K562 (cell line): ENCODE data around the gene HMCN2. TPM values are rescaled to one million over a fixed set of nuclear protein-coding genes. Genes with fewer than 3 reads are reported as not detected.

ENCODE experiments used
- ATAC-seq: fragments of 200-7000 bp; cut with Tn5 transposase; 3 replicates; pipeline ENCODE4 v1.9.1; 2020; ENCODE audit warnings: moderate library complexity
- BruUV-seq: library from RNA; stranded (reverse); fragments of 400-500 nt; replicated peaks from 2 replicates; lab custom pipeline; 2021; lab: Mats Ljungman, UMichigan
- CTCF ChIA-PET: fragments of 300-600 bp; formaldehyde crosslinking; extraction: SDS; loops from one replicate; lab custom pipeline; 2021; ENCODE audit warnings: low intra/inter-chr PET ratio; lab: Yijun Ruan, JAX
- POLR2A ChIA-PET: fragments of 300-600, 350-650 bp; sonication (Branson Sonifier 250); formaldehyde crosslinking; extraction: SDS; loops from one replicate; lab custom pipeline; 2021; ENCODE audit warnings: antibody characterized with exemption, inconsistent platforms; lab: Yijun Ruan, JAX
- DNase-seq, 4 experiments: peaks; one replicate each; pipeline versions ENCODE4 v3.0.0 to v3.0.0-alpha.2; 2011 to 2018; ENCODE audit warnings: low spot score in 3 of 4, mixed read lengths in 3 of 4; ENCODE audit errors: extremely low read depth in 1 of 4
- FAIRE-seq: peaks from 2 replicates; lab custom pipeline; 2011; peaks lifted over from hg19 to GRCh38; lab: Jason Lieb, UNC
- H2AFZ ChIP-seq: 2 replicates; pipeline ENCODE4 v1.6.0; 2011; ENCODE audit warnings: low read depth, low read length, control low read depth, inconsistent platforms
- H3K27ac ChIP-seq: fragments of 200-600 bp; 3 replicates; pipeline ENCODE4 v1.8.0; 2011; ENCODE audit warnings: low read depth, mild to moderate bottlenecking, control low read depth, inconsistent platforms, low read length, moderate library complexity, mixed read lengths; ENCODE audit errors: extremely low read depth
- H3K27me3 ChIP-seq, 2 experiments: fragments of 300-600 bp in 1 of 2; 2 replicates in 1 of 2; 3 replicates in 1 of 2; pipeline versions ENCODE4 v1.6.0 to v1.8.0; 2011; ENCODE audit warnings: inconsistent platforms in 2 of 2, low read length in 2 of 2, mild to moderate bottlenecking in 1 of 2, mixed read lengths in 1 of 2, moderate library complexity in 1 of 2; ENCODE audit not compliant: control insufficient read depth in 2 of 2, insufficient read depth in 2 of 2
- H3K36me3 ChIP-seq: fragments of 300-600 bp; 3 replicates; pipeline ENCODE4 v1.8.0; 2011; ENCODE audit warnings: mild to moderate bottlenecking, low read length, inconsistent platforms; ENCODE audit not compliant: control insufficient read depth, insufficient read depth
- H3K4me1 ChIP-seq, 2 experiments: fragments of 200-600 bp in 1 of 2; replicated peaks in 1 of 2; 2 replicates in 1 of 2; 3 replicates in 1 of 2; pipeline versions ENCODE4 v1.5.1 to v1.8.0; 2011; ENCODE audit warnings: inconsistent platforms in 2 of 2, low read length in 2 of 2, mild to moderate bottlenecking in 1 of 2, mixed read lengths in 1 of 2, moderate library complexity in 1 of 2; ENCODE audit not compliant: control insufficient read depth in 2 of 2, insufficient read depth in 2 of 2
- H3K4me2 ChIP-seq: 2 replicates; pipeline ENCODE4 v1.6.1; 2011; ENCODE audit warnings: low read length, control low read depth, inconsistent platforms, mixed read lengths; ENCODE audit not compliant: insufficient read depth
- H3K4me3 ChIP-seq: fragments of 200-600 bp; sonication (generic), shearing (Covaris generic); 2 replicates; pipeline ENCODE4 v1.5.1; 2016; ENCODE audit warnings: control low read depth, inconsistent platforms
- H3K79me2 ChIP-seq: fragments of 200-600 bp; 3 replicates; pipeline ENCODE4 v1.8.0; 2011; ENCODE audit warnings: low read length, inconsistent platforms; ENCODE audit not compliant: control insufficient read depth, insufficient read depth
- H3K9ac ChIP-seq, 2 experiments: 2 replicates each; pipeline versions ENCODE4 v1.6.0 to v1.6.1; 2011; ENCODE audit warnings: low read depth in 2 of 2, low read length in 2 of 2, control low read depth in 1 of 2, inconsistent platforms in 1 of 2, mild to moderate bottlenecking in 1 of 2, mixed read lengths in 1 of 2; ENCODE audit not compliant: insufficient read depth in 1 of 2
- H3K9me1 ChIP-seq: one replicate; pipeline ENCODE4 v1.6.0; 2011; ENCODE audit warnings: inconsistent platforms, mild to moderate bottlenecking, low read length, moderate library complexity; ENCODE audit not compliant: control insufficient read depth, insufficient read depth
- H3K9me3 ChIP-seq: replicated peaks from 2 replicates; pipeline ENCODE4 v1.5.1; 2011; ENCODE audit warnings: low read depth, low read length, inconsistent platforms; ENCODE audit not compliant: control insufficient read depth, insufficient read depth
- H4K20me1 ChIP-seq: replicated peaks from 2 replicates; pipeline ENCODE4 v1.6.1; 2011; ENCODE audit warnings: low read length, inconsistent platforms, mixed read lengths; ENCODE audit not compliant: control insufficient read depth, insufficient read depth
- C11orf30 ChIP-seq: fragments of 450-650 bp; IDR thresholded peaks from 2 replicates; pipeline ENCODE4 v1.6.1; 2016; ENCODE audit warnings: low read depth, mild to moderate bottlenecking
- CBX5 ChIP-seq: IDR thresholded peaks from 2 replicates; pipeline ENCODE4 v1.6.1; 2014; ENCODE audit warnings: low read depth, borderline replicate concordance
- ETV5 ChIP-seq: sonication (generic); formaldehyde crosslinking; IDR thresholded peaks from 2 replicates; pipeline ENCODE4 v1.4.0; 2020; ENCODE audit warnings: low read depth, mild to moderate bottlenecking, missing genetic modification reagents
- MAFF ChIP-seq: IDR thresholded peaks from 2 replicates; pipeline ENCODE4 v1.6.1; 2012; ENCODE audit warnings: low read length, improper control_type of control experiment
- MAFG ChIP-seq: fragments of 450-650 bp; conservative IDR thresholded peaks from 2 replicates; pipeline ENCODE4 v1.6.1; 2016; ENCODE audit warnings: missing genetic modification characterization, missing compliant biosample characterization
- MAFK ChIP-seq: IDR thresholded peaks from 2 replicates; pipeline ENCODE4 v1.6.1; 2011; ENCODE audit warnings: low read length, improper control_type of control experiment
- MYC ChIP-seq, 2 experiments: fragments of 250-450 bp in 1 of 2; sonication (Bioruptor Pico) in 1 of 2; IDR thresholded peaks; 2 replicates each; pipeline versions ENCODE4 v1.5.1 to v1.6.1; 2012 to 2021; ENCODE audit warnings: low read depth in 2 of 2, borderline replicate concordance in 1 of 2, improper control_type of control experiment in 1 of 2, low read length in 1 of 2, mild to moderate bottlenecking in 1 of 2, moderate library complexity in 1 of 2
- NFE2 ChIP-seq: IDR thresholded peaks from 2 replicates; pipeline ENCODE4 v1.6.1; 2014; ENCODE audit warnings: antibody characterized with exemption, low read depth
- SMARCB1 ChIP-seq: IDR thresholded peaks from 2 replicates; pipeline ENCODE4 v1.6.1; 2011; ENCODE audit warnings: improper control_type of control experiment, low read depth; ENCODE audit not compliant: insufficient read length
- ZNF217 ChIP-seq: sonication (generic); formaldehyde crosslinking; IDR thresholded peaks from 2 replicates; pipeline ENCODE4 v1.8.0; 2022; ENCODE audit warnings: mild to moderate bottlenecking, missing genetic modification reagents
- ZNF316 ChIP-seq: fragments of 450-650 bp; IDR thresholded peaks from 2 replicates; pipeline ENCODE4 v1.6.1; 2016
- WGBS: fragments of 100-300 bp; shearing (Covaris generic); methylation state at CpG from one replicate; pipeline ENCODE4 v1.1.6; 2016; ENCODE audit warnings: low coverage, mixed read lengths; ENCODE audit not compliant: insufficient coverage; ENCODE audit errors: missing lambda C conversion rate; 5-methylcytosine and 5-hydroxymethylcytosine counted together
- in situ Hi-C: fragments of 300-500 bp; cut with MboI; formaldehyde crosslinking; loops from 4 replicates; pipeline ENCODE4 v1.15.0; 2018; ENCODE audit warnings: inconsistent platforms, mixed read lengths
- intact Hi-C: fragments of 100-400 bp; cut with micrococcal nuclease; formaldehyde crosslinking; loops from 2 replicates; pipeline ENCODE4 v1.14.2; 2022
- polyA plus RNA-seq, 8 experiments: library from polyadenylated mRNA; depleted of rRNA in 4 of 8; stranded (reverse) in 5 of 8; unstranded in 3 of 8; fragments of >200 nt; fragmentation: Nextera tagmentation in 2 of 8; fragmentation: Illumina TruSeq in 1 of 8; extraction: Ambion mirVana in 2 of 8; extraction: Trizol in 1 of 8; gene quantifications; 2 replicates each; pipeline versions ENCODE4 v1.2.1 to v1.2.3, GENCODE V29; 2011 to 2014; ENCODE audit warnings: inconsistent platforms in 1 of 8, missing spikeins in 1 of 8
- total RNA-seq, 7 experiments: library from RNA; depleted of rRNA in 6 of 7; stranded (reverse); fragments of >200 nt in 6 of 7; fragmentation: Illumina TruSeq in 2 of 7; extraction: Trizol in 2 of 7; gene quantifications; 2 replicates each; pipeline versions ENCODE4 v1.2.1 to v1.2.3, GENCODE V29; 2011 to 2021; ENCODE audit warnings: low replicate concordance in 1 of 7
- TF ChIP-seq, protein P1 (sequence below): fragments of 450-650 bp; IDR thresholded peaks from 2 replicates; pipeline ENCODE4 v1.6.1; 2014; ENCODE audit warnings: low read depth, mild to moderate bottlenecking, moderate library complexity, borderline replicate concordance

Gene HMCN2
- total and polyA plus RNA-seq, 9 of the 15 experiments (the other 6 are each of a cell fraction or from before 2014, with no cell fraction given) = 0.01 TPM; not detected in 8

DNA sequence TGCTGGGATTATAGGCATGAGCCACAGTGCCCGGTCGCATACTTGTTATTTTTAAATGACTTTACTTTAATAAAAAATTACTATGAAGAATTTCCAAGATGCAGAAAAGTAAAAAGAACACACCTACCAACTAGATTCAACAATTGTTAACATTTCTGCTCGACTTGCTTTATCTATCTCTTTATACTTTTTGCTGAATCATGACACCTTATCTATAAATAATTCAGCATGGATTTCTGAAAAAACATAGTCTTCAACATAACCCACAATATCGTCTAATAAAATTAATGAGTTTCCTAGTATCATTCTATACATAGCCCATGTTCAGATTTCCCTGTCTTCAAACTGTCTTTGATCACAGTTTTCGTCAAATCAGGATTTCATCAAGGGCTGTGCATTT, 25.9 kb downstream of the HMCN2 start:
- in situ Hi-C loops (no loop called here), intact Hi-C loops (no loop called here)
- H3K4me2 ChIP-seq = no peak overlapping the region
- peaks cover 25 to 61% of the 10 kb centered on the region in 2 experiments; a peak in 4 of 5 replicates for H3K27me3 ChIP-seq
- no peaks in the 10 kb centered on the region for H3K9me3 ChIP-seq
- no peak overlapping the region for H3K27ac ChIP-seq
- H3K36me3 ChIP-seq = no peaks in the 10 kb centered on the region
- ChIA-PET CTCF (no interaction called here), POLR2A (no interaction called here)
- 2% methylated on average over 5 of the region's 5 CpGs for WGBS
- ATAC-seq (no peak), DNase-seq (no peak), FAIRE-seq (no peak)
- peaks cover 8% of the 10 kb centered on the region; the same call in 1 of the 2 replicates for H4K20me1 ChIP-seq
- no peak overlapping the region for H2AFZ ChIP-seq
- no peak overlapping the region for H3K4me3 ChIP-seq
- H3K9me1 ChIP-seq = peaks cover 5% of the 10 kb centered on the region
- no TSS peak for BruUV-seq
- no peak overlapping the region for H3K9ac ChIP-seq
- no peaks in the 10 kb centered on the region for H3K4me1 ChIP-seq
- no peaks in the 10 kb centered on the region for H3K79me2 ChIP-seq
- TF ChIP-seq MAFG (tag) (peak; percentile 81), MYC (IDR thresholded peaks at IDR 0.05; ENCODE audit: low read depth, low read length) (no peak), MYC (CRISPR knock-in tag; IDR thresholded peaks at IDR 0.05; ENCODE audit: borderline replicate concordance, low read depth) (no peak), CBX5 (no peak), C11orf30 (peak; percentile 61; the same call in 1 of the 2 replicates), ZNF217 (no peak), MAFF (peak; percentile 40; the same call in 1 of the 2 replicates), ZNF316 (peak; percentile 80), SMARCB1 (no peak), MAFK (0 out of 2 replicates have a peak, but pooled peaks have one; percentile 10), NFE2 (peak; percentile 52), ETV5 (CRISPR knock-in tag) (no peak)
- TF ChIP-seq, protein P1, sequence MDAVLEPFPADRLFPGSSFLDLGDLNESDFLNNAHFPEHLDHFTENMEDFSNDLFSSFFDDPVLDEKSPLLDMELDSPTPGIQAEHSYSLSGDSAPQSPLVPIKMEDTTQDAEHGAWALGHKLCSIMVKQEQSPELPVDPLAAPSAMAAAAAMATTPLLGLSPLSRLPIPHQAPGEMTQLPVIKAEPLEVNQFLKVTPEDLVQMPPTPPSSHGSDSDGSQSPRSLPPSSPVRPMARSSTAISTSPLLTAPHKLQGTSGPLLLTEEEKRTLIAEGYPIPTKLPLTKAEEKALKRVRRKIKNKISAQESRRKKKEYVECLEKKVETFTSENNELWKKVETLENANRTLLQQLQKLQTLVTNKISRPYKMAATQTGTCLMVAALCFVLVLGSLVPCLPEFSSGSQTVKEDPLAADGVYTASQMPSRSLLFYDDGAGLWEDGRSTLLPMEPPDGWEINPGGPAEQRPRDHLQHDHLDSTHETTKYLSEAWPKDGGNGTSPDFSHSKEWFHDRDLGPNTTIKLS = no peak
